HEK293 (cell line): ENCODE measurements around the gene HMGN2.

Experiments used
- CTCF ChIA-PET: fragments of 350-600 bp; formaldehyde crosslinking; extraction: SDS; loops from one replicate; lab custom pipeline; 2021; ENCODE audit warnings: antibody characterized with exemption; lab: Yijun Ruan, JAX
- POLR2A ChIA-PET: fragments of 300-600 bp; formaldehyde crosslinking; extraction: SDS; loops from one replicate; lab custom pipeline; 2020; ENCODE audit warnings: antibody characterized with exemption, inconsistent platforms; lab: Yijun Ruan, JAX
- H3K27ac ChIP-seq: fragments of 200-500 bp; sonication (Bioruptor generic); 2 replicates; pipeline ENCODE4 v1.5.1; 2014; ENCODE audit warnings: low read depth, low read length, control low read depth, inconsistent platforms; ENCODE audit errors: extremely low read depth
- H3K36me3 ChIP-seq, 2 experiments: fragments of 200-500 bp in 1 of 2; sonication (Bioruptor generic) in 1 of 2; 1 replicate in 1 of 2; 2 replicates in 1 of 2; pipeline ENCODE4 v1.5.1; 2014 to 2017; ENCODE audit warnings: inconsistent platforms in 2 of 2, low read length in 2 of 2; ENCODE audit not compliant: control insufficient read depth in 2 of 2, insufficient read depth in 1 of 2
- H3K4me1 ChIP-seq: fragments of 200-500 bp; sonication (Bioruptor generic); 2 replicates; pipeline ENCODE4 v1.5.1; 2014; ENCODE audit warnings: mild to moderate bottlenecking, low read length, inconsistent platforms; ENCODE audit not compliant: control insufficient read depth, insufficient read depth
- H3K4me3 ChIP-seq: 2 replicates; pipeline ENCODE4 v1.5.1; 2011; ENCODE audit warnings: low read depth, mild to moderate bottlenecking, control low read depth, low read length, moderate library complexity
- H3K9me3 ChIP-seq: fragments of 200-500 bp; sonication (Bioruptor generic); 2 replicates; pipeline ENCODE4 v1.5.1; 2014; ENCODE audit warnings: low read depth, low read length, inconsistent platforms; ENCODE audit not compliant: control insufficient read depth, insufficient read depth
- BCL11A ChIP-seq: fragments of 450-650 bp; formaldehyde crosslinking; IDR thresholded peaks from 2 replicates; pipeline ENCODE4 v1.5.1; 2016; ENCODE audit warnings: low read depth, missing biosample characterization, missing genetic modification characterization
- EGR2 ChIP-seq: fragments of 450-650 bp; formaldehyde crosslinking; IDR thresholded peaks from 2 replicates; pipeline ENCODE4 v1.5.1; 2016; ENCODE audit warnings: low read depth, missing biosample characterization, missing genetic modification characterization
- ELK4 ChIP-seq: IDR thresholded peaks from 2 replicates; pipeline ENCODE4 v1.6.1; 2011; ENCODE audit warnings: mild to moderate bottlenecking, low read depth, low read length, borderline replicate concordance
- GLIS1 ChIP-seq: fragments of 450-650 bp; formaldehyde crosslinking; IDR thresholded peaks from 2 replicates; pipeline ENCODE4 v1.5.1; 2016; ENCODE audit warnings: missing biosample characterization, missing genetic modification characterization
- KLF16 ChIP-seq: fragments of 450-650 bp; formaldehyde crosslinking; IDR thresholded peaks from 2 replicates; pipeline ENCODE4 v1.5.1; 2017; ENCODE audit warnings: missing biosample characterization, missing genetic modification characterization
- SP7 ChIP-seq: fragments of 450-650 bp; formaldehyde crosslinking; IDR thresholded peaks from 2 replicates; pipeline ENCODE4 v1.5.1; 2016; ENCODE audit warnings: missing biosample characterization, missing genetic modification characterization
- TSHZ1 ChIP-seq: fragments of 450-650 bp; formaldehyde crosslinking; IDR thresholded peaks from 2 replicates; pipeline ENCODE4 v1.5.1; 2016; ENCODE audit warnings: missing biosample characterization, missing genetic modification characterization, borderline replicate concordance
- ZBTB20 ChIP-seq: fragments of 450-650 bp; formaldehyde crosslinking; IDR thresholded peaks from 2 replicates; pipeline ENCODE4 v1.5.1; 2016; ENCODE audit warnings: missing biosample characterization, missing genetic modification characterization
- ZEB2 ChIP-seq: fragments of 450-650 bp; formaldehyde crosslinking; IDR thresholded peaks from 2 replicates; pipeline ENCODE4 v1.5.1; 2016; ENCODE audit warnings: missing biosample characterization, missing genetic modification characterization
- ZFHX2 ChIP-seq: fragments of 450-650 bp; formaldehyde crosslinking; conservative IDR thresholded peaks from 2 replicates; pipeline ENCODE4 v1.5.1; 2016; ENCODE audit warnings: missing biosample characterization, missing genetic modification characterization
- ZNF174 ChIP-seq: fragments of 450-650 bp; formaldehyde crosslinking; IDR thresholded peaks from 2 replicates; pipeline ENCODE4 v1.5.0; 2017; ENCODE audit warnings: missing biosample characterization, mild to moderate bottlenecking, missing genetic modification characterization
- ZNF266 ChIP-seq: fragments of 450-650 bp; formaldehyde crosslinking; IDR thresholded peaks from 2 replicates; pipeline ENCODE4 v1.5.1; 2016; ENCODE audit warnings: missing biosample characterization, missing genetic modification characterization, low read depth
- ZNF274 ChIP-seq, 2 experiments: fragments of 200-500 bp in 1 of 2; fragments of 450-650 bp in 1 of 2; sonication (Bioruptor generic) in 1 of 2; formaldehyde crosslinking in 1 of 2; IDR thresholded peaks; 2 replicates each; pipeline versions ENCODE4 v1.5.1 to v1.6.1; 2014 to 2016; ENCODE audit warnings: borderline replicate concordance in 1 of 2, inconsistent platforms in 1 of 2, low read length in 1 of 2, missing biosample characterization in 1 of 2, missing genetic modification characterization in 1 of 2
- ZNF394 ChIP-seq: fragments of 450-650 bp; formaldehyde crosslinking; IDR thresholded peaks from 2 replicates; pipeline ENCODE4 v1.5.1; 2016; ENCODE audit warnings: missing biosample characterization, missing genetic modification characterization, mild to moderate bottlenecking, moderate library complexity, borderline replicate concordance
- ZSCAN4 ChIP-seq: fragments of 450-650 bp; formaldehyde crosslinking; IDR thresholded peaks from 2 replicates; pipeline ENCODE4 v1.5.1; 2017; ENCODE audit warnings: missing biosample characterization, missing genetic modification characterization
- TF ChIP-seq, protein P1 (sequence below): fragments of 450-650 bp; formaldehyde crosslinking; conservative IDR thresholded peaks from 2 replicates; pipeline ENCODE4 v1.5.1; 2016; ENCODE audit warnings: low read depth, missing biosample characterization, missing genetic modification characterization
- TF ChIP-seq, protein P2 (sequence below): fragments of 450-650 bp; formaldehyde crosslinking; IDR thresholded peaks from 2 replicates; pipeline ENCODE4 v1.5.1; 2017; ENCODE audit warnings: missing biosample characterization, missing genetic modification characterization

HMGN2 gene

GRCh38 chr1:26469558-26469957 is 2.7 kb upstream of the HMGN2 start:
- no peak overlapping the region for H3K4me3 ChIP-seq
- TF ChIP-seq ZFHX2 (peak; percentile 80), ZNF266 (no peak), SP7 (tag by site-specific recombination) (peak; percentile 17; the same call in 1 of the 2 replicates), EGR2 (tag by site-specific recombination) (peak; percentile 52)
- TF ChIP-seq, all 188 proteins: peak for 3
- Histone ChIP-seq H3K9me3 (no peaks in the 10 kb centered on the region), H3K4me1 (peaks cover 1% of the 10 kb centered on the region; the same call in 1 of the 2 replicates), H3K36me3 (peaks cover 11 to 68% of the 10 kb centered on the region in 2 experiments), H3K27ac (no peak overlapping the region)
- CTCF ChIA-PET: interaction anchor here (0.6 to 3.4 kb wide), 8 partner anchors 10 to 249 kb away, joined by 3 to 30 read pairs (median 3); partner anchors contain the start of gene DHDDS
- POLR2A ChIA-PET: no interaction called here

DNA sequence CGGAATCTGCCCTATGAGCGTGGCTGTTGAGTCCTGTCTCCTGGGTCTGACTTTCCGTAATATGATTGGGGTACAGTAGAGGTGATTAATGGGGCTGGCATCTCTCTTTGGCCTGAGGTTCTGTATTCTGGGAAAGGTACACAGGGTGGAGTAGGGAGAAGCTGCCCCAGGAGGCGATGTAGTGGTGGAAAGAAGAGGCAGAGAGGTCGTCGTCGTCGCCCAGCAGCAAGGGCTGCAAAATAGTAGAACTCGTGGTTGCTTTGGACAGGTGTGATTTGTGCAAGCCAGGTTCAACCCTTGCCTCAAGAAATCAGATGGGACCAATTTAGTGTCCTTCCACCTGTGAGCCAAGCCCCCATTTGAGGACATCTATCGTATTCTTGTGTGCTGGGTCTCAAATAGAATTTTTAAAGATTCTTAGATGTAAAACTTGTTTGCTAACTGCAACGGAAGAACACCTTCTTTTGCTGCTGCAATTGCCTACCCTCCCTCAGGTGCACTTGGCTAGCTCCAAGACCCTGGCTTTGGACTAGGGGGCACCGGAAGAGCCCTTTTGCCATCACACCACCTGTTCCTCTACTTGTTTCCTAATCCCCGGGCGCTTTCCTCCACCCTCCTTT is 1.3 kb upstream of the HMGN2 start:
- POLR2A ChIA-PET: interaction anchor here (0.7 to 2.4 kb wide), 13 partner anchors 8 to 394 kb away, joined by 3 to 19 read pairs (median 6); partner anchors contain the start of gene DHDDS
- H3K27ac ChIP-seq: peak overlapping the region; percentile 80; the same call in 1 of the 2 replicates
- peaks cover 2% of the 10 kb centered on the region; the same call in 1 of the 2 replicates for H3K4me1 ChIP-seq
- H3K36me3 ChIP-seq: peaks cover 16 to 63% of the 10 kb centered on the region in 2 experiments
- H3K9me3 ChIP-seq: no peaks in the 10 kb centered on the region
- peak overlapping the region; percentile 88 for H3K4me3 ChIP-seq
- CTCF ChIA-PET: interaction anchor here (0.5 to 3.4 kb wide), 11 partner anchors 11 to 683 kb away, joined by 3 to 30 read pairs (median 5); partner anchors contain the start of gene DHDDS
- TF ChIP-seq ZSCAN4 (tag by site-specific recombination) (no peak), ZNF394 (tag by site-specific recombination) (peak; percentile 44; the same call in 1 of the 2 replicates), ZNF274 (IDR thresholded peaks at IDR 0.05; ENCODE audit: low read length) (no peak), ZNF274 (tag by site-specific recombination; IDR thresholded peaks at IDR 0.05; ENCODE audit: borderline replicate concordance) (no peak), ZNF174 (tag by site-specific recombination) (no peak), GLIS1 (no peak), KLF16 (tag by site-specific recombination) (peak; percentile 17; the same call in 1 of the 2 replicates), BCL11A (tag by site-specific recombination) (0 out of 2 replicates have a peak, but pooled peaks have one; percentile 42), TSHZ1 (tag by site-specific recombination) (0 out of 2 replicates have a peak, but pooled peaks have one; percentile 3), ZEB2 (0 out of 2 replicates have a peak, but pooled peaks have one; percentile 15), ELK4 (no peak), ZBTB20 (tag by site-specific recombination) (peak; percentile 34; the same call in 1 of the 2 replicates)
- TF ChIP-seq, protein P1, sequence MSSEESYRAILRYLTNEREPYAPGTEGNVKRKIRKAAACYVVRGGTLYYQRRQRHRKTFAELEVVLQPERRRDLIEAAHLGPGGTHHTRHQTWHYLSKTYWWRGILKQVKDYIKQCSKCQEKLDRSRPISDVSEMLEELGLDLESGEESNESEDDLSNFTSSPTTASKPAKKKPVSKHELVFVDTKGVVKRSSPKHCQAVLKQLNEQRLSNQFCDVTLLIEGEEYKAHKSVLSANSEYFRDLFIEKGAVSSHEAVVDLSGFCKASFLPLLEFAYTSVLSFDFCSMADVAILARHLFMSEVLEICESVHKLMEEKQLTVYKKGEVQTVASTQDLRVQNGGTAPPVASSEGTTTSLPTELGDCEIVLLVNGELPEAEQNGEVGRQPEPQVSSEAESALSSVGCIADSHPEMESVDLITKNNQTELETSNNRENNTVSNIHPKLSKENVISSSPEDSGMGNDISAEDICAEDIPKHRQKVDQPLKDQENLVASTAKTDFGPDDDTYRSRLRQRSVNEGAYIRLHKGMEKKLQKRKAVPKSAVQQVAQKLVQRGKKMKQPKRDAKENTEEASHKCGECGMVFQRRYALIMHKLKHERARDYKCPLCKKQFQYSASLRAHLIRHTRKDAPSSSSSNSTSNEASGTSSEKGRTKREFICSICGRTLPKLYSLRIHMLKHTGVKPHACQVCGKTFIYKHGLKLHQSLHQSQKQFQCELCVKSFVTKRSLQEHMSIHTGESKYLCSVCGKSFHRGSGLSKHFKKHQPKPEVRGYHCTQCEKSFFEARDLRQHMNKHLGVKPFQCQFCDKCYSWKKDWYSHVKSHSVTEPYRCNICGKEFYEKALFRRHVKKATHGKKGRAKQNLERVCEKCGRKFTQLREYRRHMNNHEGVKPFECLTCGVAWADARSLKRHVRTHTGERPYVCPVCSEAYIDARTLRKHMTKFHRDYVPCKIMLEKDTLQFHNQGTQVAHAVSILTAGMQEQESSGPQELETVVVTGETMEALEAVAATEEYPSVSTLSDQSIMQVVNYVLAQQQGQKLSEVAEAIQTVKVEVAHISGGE: no peak
- TF ChIP-seq, protein P2, sequence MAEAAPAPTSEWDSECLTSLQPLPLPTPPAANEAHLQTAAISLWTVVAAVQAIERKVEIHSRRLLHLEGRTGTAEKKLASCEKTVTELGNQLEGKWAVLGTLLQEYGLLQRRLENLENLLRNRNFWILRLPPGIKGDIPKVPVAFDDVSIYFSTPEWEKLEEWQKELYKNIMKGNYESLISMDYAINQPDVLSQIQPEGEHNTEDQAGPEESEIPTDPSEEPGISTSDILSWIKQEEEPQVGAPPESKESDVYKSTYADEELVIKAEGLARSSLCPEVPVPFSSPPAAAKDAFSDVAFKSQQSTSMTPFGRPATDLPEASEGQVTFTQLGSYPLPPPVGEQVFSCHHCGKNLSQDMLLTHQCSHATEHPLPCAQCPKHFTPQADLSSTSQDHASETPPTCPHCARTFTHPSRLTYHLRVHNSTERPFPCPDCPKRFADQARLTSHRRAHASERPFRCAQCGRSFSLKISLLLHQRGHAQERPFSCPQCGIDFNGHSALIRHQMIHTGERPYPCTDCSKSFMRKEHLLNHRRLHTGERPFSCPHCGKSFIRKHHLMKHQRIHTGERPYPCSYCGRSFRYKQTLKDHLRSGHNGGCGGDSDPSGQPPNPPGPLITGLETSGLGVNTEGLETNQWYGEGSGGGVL (tag by site-specific recombination): no peak
